SK-N-SH treated with all-trans-retinoic acid at 6 μM for 48 hours (cell line): ENCODE measurements around the gene COL6A3.

ENCODE experiments used
- PATZ1 ChIP-seq: fragments of 250-450 bp; sonication (Bioruptor Pico); IDR thresholded peaks from 2 replicates; pipeline ENCODE4 v1.8.0; 2020; ENCODE audit warnings: mild to moderate bottlenecking, moderate library complexity, borderline replicate concordance
- ZFP3 ChIP-seq: fragments of 250-450 bp; sonication (Bioruptor Pico); IDR thresholded peaks from 2 replicates; pipeline ENCODE4 v1.5.0; 2020; ENCODE audit warnings: mild to moderate bottlenecking, moderate library complexity

DNA sequence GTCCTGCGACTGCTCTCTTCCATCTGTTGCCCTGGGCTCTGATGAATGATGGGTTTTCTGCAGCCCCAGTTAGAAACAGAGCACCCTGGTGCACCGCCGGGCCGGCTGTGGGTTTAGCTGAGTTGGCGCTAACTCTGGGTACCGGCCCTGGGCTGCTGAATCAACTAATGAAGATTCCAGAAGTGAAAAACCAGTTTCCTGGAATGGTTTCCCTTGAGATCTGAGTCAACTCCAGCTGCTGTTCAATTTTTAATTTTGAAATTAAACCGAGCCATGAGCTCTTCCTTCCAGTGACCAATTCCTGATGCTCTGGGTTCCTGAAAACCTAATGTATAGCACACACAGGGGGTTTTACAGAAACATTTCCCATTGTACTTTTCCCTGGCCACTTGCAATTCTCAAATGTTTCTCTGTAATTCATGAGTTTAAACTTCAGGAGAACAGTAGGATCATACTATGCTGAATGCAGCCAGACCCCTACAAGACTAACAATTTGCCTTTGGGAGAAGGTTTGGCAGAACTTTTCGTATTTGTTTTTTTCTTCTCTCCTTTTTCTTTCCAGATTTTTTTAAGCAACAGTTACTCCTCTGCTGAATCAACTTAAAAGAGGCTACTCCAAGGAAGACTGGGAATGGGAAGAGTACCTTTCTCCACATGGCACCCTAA is 5.5 kb downstream of the COL6A3 start:
- no peak for TF ChIP-seq ZFP3 (CRISPR knock-in tag)
- TF ChIP-seq PATZ1 (CRISPR knock-in tag): no peak
